GM18511 (cell line): ENCODE measurements around the gene BRPF3.

Experiments used
- ATAC-seq: cut with Tn5 transposase; IDR thresholded peaks from one replicate; pipeline ENCODE4 v1.9.1; 2021; ENCODE audit warnings: mild to moderate bottlenecking, moderate library complexity; ENCODE audit not compliant: unreplicated experiment

The BRPF3 gene

GRCh38 chr6:36227379-36228228 lies 31.1 kb downstream of the BRPF3 start:
- ATAC-seq, result no peak

GRCh38 chr6:36229223-36229622 lies 32.7 kb downstream of the BRPF3 start:
- ATAC-seq, result no peak

- no peak for ATAC-seq
Measured at GRCh38 chr6:36230371-36230770, 33.8 kb downstream of the BRPF3 start.

- no peak for ATAC-seq
Measured at GRCh38 chr6:36232172-36232571, 35.6 kb downstream of the BRPF3 start.

GRCh38 chr6:36235309-36235708 lies 38.8 kb downstream of the BRPF3 start:
- no peak for ATAC-seq

GRCh38 chr6:36235862-36236261 lies 39.3 kb downstream of the BRPF3 start:
- ATAC-seq, result no peak

- no peak for ATAC-seq
Measured at GRCh38 chr6:36239774-36240173, 43.2 kb downstream of the BRPF3 start.

GRCh38 chr6:36241728-36242127 lies 45.2 kb downstream of the BRPF3 start:
- peak; percentile 70 for ATAC-seq

- ATAC-seq, result no peak
Measured at GRCh38 chr6:36242161-36242560, 45.6 kb downstream of the BRPF3 start.

GRCh38 chr6:36242626-36243025 lies 46.1 kb downstream of the BRPF3 start:
- ATAC-seq, result no peak

GRCh38 chr6:36243562-36244212 lies 47.1 kb downstream of the BRPF3 start:
- no peak for ATAC-seq

GRCh38 chr6:36244641-36245280 lies 48.2 kb downstream of the BRPF3 start:
- no peak for ATAC-seq

GRCh38 chr6:36245572-36246061 lies 49.1 kb downstream of the BRPF3 start:
- no peak for ATAC-seq

- ATAC-seq, result no peak
Measured at GRCh38 chr6:36246506-36247268, 50.1 kb downstream of the BRPF3 start.

- ATAC-seq, result no peak
Measured at GRCh38 chr6:36247693-36248092, 51.1 kb downstream of the BRPF3 start.

GRCh38 chr6:36248980-36249379 lies 52.4 kb downstream of the BRPF3 start:
- ATAC-seq, result no peak

- no peak for ATAC-seq
Measured at GRCh38 chr6:36249536-36249935, 53.0 kb downstream of the BRPF3 start.

GRCh38 chr6:36252005-36252404 lies 55.5 kb downstream of the BRPF3 start:
- no peak for ATAC-seq

GRCh38 chr6:36263390-36264000 lies 67.0 kb downstream of the BRPF3 start:
- ATAC-seq, result no peak

- ATAC-seq, result no peak
Measured at GRCh38 chr6:36265744-36266143, 69.2 kb downstream of the BRPF3 start.
